BLaER1 (cell line): ENCODE measurements around the gene ARFGAP3.

Experiments used
- H3K27ac ChIP-seq: shearing (Covaris generic); formaldehyde crosslinking; 2 replicates; pipeline ENCODE4 v1.8.1; 2022
- H3K27me3 ChIP-seq: shearing (Covaris generic); formaldehyde crosslinking; 2 replicates; pipeline ENCODE4 v1.8.1; 2022
- H3K36me3 ChIP-seq: shearing (Covaris generic); formaldehyde crosslinking; 2 replicates; pipeline ENCODE4 v1.8.1; 2022
- H3K4me1 ChIP-seq: shearing (Covaris generic); formaldehyde crosslinking; 2 replicates; pipeline ENCODE4 v1.8.1; 2022
- H3K4me2 ChIP-seq: shearing (Covaris generic); formaldehyde crosslinking; 2 replicates; pipeline ENCODE4 v1.8.1; 2022
- H3K4me3 ChIP-seq: shearing (Covaris generic); formaldehyde crosslinking; 2 replicates; pipeline ENCODE4 v1.8.1; 2022
- H3K9ac ChIP-seq: shearing (Covaris generic); formaldehyde crosslinking; 2 replicates; pipeline ENCODE4 v1.8.1; 2022
- H3K9me3 ChIP-seq: shearing (Covaris generic); formaldehyde crosslinking; 2 replicates; pipeline ENCODE4 v1.8.1; 2022
- H4K20me1 ChIP-seq: shearing (Covaris generic); formaldehyde crosslinking; 2 replicates; pipeline ENCODE4 v1.8.1; 2022
- Cebpa-rat ChIP-seq: shearing (Covaris generic); IDR thresholded peaks from 2 replicates; pipeline ENCODE4 v1.8.1; 2022

The ARFGAP3 gene

DNA sequence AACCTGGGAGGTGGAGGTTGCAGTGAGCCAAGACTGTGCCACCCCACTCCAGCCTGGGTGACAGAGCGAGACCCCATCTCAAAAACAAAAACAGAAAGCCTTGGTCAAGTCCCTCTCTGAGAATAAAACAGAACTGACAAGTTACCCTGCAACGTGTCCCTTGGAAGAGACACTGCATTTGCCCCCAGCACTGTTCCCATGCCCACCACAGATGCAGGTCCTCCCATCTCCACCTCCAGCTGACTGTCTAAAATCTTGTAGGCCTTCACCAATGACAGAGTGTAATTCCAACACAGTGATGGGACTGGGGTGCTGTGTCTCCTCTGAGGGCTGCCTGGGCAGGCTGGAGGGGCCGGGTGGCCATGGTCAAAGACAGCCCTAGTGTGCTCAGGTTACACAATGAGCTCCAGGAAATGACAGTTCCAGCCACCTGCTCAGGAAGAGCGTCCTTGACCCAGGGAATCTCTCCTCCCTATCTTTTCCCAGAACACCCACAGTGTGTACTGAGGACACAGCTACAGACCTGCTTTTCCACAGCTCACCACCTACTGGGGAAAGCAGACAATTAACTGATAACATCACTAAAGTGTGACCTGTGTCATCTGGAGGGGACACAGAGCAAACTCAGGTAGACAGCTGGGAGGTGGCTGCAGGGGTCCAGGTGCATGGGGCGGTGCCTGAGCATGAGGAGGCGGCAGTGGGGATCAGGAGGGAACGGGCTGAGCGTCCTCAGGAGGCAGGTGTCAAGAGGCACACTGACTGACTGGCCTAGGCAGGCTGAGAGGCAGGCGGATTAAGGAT, 56.4 kb downstream of the ARFGAP3 start:
- no peak overlapping the region for H3K9ac ChIP-seq

DNA sequence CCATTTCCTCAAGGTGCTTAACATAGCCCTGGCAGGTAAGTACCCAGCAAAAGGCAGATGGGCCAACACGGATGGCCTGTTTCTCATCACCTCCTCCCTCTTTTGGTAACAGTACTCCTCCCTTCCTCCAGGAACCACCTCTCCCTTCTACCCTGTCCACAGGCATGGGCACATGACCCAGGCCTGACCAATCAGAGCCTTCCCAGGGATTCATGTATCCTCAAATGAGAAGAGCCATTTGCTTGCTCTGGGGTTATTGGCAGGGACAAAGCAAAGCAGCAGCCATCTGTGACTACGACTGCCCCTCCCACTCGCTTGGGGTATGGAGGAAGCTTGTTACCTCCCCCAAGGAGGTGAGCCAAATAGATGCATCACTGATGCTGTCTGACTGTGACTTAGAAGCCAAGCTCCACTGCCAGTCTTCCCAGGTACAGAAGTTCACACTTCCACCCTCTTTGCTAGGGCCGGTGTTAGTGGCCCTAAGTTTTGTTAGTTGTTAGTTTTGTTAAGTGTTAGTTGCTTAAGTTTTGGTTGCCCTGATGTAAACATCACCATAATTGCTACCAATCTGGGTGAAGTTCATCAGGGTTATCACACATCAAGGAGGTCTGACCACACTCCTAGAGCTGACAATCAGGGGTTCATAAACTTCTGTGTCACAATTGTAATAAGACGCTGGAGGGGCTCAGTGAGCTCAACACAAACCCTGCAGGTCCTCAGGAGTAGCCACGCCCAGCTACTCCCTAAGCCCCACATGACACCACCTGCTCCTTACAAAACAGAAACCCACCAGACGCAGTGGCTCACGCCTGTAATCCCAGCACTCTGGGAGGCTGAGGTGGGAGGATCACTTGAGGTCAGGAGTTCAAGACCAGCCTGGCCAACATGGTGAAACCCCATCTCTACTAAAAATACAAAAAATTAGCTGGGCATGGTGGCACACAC, 57.3 kb downstream of the ARFGAP3 start:
- no peak overlapping the region for H3K4me3 ChIP-seq
- no peak for TF ChIP-seq Cebpa-rat

More for the DNA sequence above, 56.4 kb downstream of the ARFGAP3 start:
- no peak overlapping the region for H3K4me2 ChIP-seq
- peaks cover 76% of the 10 kb centered on the region for H3K36me3 ChIP-seq
- H3K4me3 ChIP-seq = no peak overlapping the region
- H3K27me3 ChIP-seq = no peaks in the 10 kb centered on the region
- no peak for TF ChIP-seq Cebpa-rat
- 0 out of 2 replicates have a peak, but pooled peaks cover 6% of the 10 kb centered on the region for H4K20me1 ChIP-seq
- no peaks in the 10 kb centered on the region for H3K9me3 ChIP-seq
- H3K27ac ChIP-seq = no peak overlapping the region
- H3K4me1 ChIP-seq = peaks cover 16% of the 10 kb centered on the region

DNA sequence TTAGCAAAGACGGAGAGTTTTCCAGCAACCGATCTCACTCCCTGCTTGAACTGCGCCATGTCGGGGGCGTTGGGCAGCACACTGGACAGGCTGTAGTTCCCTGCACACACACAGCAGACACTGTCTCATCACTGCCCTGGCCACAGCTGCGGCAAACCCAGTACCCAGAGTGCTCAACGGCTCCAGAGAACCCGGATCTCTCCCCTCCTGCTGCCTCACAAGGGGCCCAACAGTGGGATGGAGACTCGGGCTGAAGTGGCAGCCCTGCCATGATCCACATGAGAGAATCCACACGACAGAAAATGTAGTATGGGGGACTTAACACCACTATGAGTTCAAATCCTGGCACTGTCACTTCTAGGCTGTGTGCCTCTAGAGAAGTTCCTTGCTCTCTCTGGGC, 58.0 kb downstream of the ARFGAP3 start:
- Histone ChIP-seq H3K9ac (no peak overlapping the region), H3K27ac (no peak overlapping the region)

More for the DNA sequence above, 57.3 kb downstream of the ARFGAP3 start:
- Histone ChIP-seq H3K36me3 (peaks cover 75% of the 10 kb centered on the region), H4K20me1 (0 out of 2 replicates have a peak, but pooled peaks cover 6% of the 10 kb centered on the region), H3K4me1 (peaks cover 16% of the 10 kb centered on the region), H3K27ac (no peak overlapping the region), H3K9me3 (no peaks in the 10 kb centered on the region), H3K9ac (no peak overlapping the region), H3K27me3 (no peaks in the 10 kb centered on the region), H3K4me2 (no peak overlapping the region)

DNA sequence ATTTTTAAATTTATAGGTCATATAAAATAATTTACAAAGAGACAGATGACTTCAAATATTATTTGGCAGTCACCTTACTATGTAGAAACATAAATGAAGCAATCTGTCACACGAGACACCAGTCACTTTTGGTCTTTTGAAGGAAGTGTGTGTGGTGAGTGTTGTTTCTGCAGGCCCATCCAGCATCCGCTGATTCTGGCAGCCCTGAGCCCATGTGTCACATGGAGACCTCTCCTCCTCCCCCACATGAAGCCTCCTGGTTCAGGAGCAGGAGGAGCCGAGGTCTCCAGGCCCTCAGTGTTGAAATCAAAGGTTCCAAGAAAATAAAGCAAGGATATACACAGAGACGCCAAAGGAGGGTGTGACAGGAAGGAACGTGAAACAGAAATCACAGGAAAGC, 60.1 kb downstream of the ARFGAP3 start:
- TF ChIP-seq Cebpa-rat = no peak
- Histone ChIP-seq H3K9me3 (no peaks in the 10 kb centered on the region), H3K27me3 (no peaks in the 10 kb centered on the region), H3K4me3 (no peak overlapping the region), H3K4me1 (no peaks in the 10 kb centered on the region), H3K27ac (no peak overlapping the region), H3K36me3 (peaks cover 65% of the 10 kb centered on the region), H4K20me1 (no peaks in the 10 kb centered on the region), H3K9ac (no peak overlapping the region), H3K4me2 (no peak overlapping the region)

More for the DNA sequence above, 58.0 kb downstream of the ARFGAP3 start:
- Histone ChIP-seq H3K4me1 (peaks cover 11% of the 10 kb centered on the region), H4K20me1 (0 out of 2 replicates have a peak, but pooled peaks cover 6% of the 10 kb centered on the region), H3K4me2 (no peak overlapping the region), H3K4me3 (no peak overlapping the region), H3K36me3 (peaks cover 74% of the 10 kb centered on the region), H3K9me3 (no peaks in the 10 kb centered on the region), H3K27me3 (no peaks in the 10 kb centered on the region)
- TF ChIP-seq Cebpa-rat = no peak

DNA sequence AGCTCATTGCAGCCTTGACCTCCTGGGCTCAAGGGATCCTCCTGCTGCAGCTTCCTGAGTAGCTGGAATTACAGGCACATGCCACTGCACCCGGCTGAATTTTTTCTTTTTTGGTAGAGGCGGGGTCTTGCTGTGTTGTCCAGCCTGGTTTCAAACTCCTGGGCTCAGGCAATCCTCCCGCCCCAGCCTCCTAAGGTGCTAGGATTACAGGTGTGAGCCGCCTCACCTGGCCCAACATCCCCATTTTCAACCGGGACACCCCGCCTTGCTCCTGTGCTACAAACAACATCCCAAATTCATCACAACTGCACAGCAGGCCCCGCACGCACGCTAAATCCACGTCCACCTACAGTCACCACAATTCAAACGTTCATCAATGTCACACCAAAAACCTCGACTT, 61.0 kb downstream of the ARFGAP3 start:
- TF ChIP-seq Cebpa-rat = no peak
- Histone ChIP-seq H3K4me3 (no peak overlapping the region), H3K4me2 (no peak overlapping the region), H3K4me1 (no peaks in the 10 kb centered on the region), H4K20me1 (no peaks in the 10 kb centered on the region), H3K27me3 (no peaks in the 10 kb centered on the region), H3K9ac (no peak overlapping the region), H3K9me3 (no peaks in the 10 kb centered on the region), H3K27ac (no peak overlapping the region), H3K36me3 (peaks cover 56% of the 10 kb centered on the region)

DNA sequence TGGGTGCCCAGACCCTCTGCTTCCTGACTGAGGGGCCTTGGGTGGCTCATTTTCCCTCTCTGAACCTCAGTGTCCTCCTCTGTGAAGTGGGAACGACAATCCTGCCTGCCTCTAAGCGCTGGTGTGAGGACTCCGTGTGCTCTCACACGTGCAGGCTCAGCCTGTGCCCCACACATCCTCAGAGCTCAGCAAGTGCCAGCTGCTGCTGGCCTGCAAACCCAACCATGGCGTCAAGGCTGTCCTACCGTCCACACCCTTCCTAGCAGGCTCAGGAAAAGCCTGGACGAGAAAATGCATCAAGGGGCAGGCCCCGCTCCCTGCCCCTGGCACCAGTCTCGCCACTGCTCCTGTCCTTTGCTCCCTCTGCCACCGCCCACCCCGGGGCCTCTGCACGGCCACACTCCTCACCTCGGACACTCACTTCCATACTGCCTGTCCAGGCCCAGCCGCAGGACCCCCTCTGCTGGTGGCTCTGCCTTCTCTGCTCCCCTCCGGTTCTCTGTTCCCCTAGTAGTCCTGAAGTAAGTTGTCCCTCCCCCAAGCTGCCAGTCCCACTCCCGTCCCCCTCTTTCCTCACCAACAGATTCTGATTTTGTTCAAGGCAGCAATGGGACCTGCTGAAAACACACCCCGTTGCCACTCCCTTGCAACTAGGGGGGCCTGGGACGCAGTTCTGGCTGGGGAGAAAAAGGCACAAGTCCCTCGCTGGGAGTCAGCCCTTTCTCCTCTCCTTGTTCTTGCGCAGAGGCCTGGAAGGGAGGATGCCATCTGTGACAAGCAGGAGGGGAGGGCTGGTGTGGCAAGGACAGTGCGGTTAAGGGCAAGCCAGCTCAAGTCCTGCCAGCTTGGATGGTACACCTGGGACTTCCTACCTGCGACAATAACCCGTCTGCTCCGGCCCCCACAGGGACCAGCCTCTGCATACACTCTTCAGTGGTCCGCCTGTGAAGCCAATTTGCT, 62.2 kb downstream of the ARFGAP3 start:
- no peaks in the 10 kb centered on the region for H4K20me1 ChIP-seq
- H3K27me3 ChIP-seq = no peaks in the 10 kb centered on the region
- no peak overlapping the region for H3K9ac ChIP-seq
- no peak overlapping the region for H3K4me2 ChIP-seq
- no peak overlapping the region for H3K4me3 ChIP-seq
- H3K9me3 ChIP-seq = no peaks in the 10 kb centered on the region
- no peak for TF ChIP-seq Cebpa-rat
- H3K4me1 ChIP-seq = no peaks in the 10 kb centered on the region
- peaks cover 44% of the 10 kb centered on the region for H3K36me3 ChIP-seq
- no peak overlapping the region for H3K27ac ChIP-seq

DNA sequence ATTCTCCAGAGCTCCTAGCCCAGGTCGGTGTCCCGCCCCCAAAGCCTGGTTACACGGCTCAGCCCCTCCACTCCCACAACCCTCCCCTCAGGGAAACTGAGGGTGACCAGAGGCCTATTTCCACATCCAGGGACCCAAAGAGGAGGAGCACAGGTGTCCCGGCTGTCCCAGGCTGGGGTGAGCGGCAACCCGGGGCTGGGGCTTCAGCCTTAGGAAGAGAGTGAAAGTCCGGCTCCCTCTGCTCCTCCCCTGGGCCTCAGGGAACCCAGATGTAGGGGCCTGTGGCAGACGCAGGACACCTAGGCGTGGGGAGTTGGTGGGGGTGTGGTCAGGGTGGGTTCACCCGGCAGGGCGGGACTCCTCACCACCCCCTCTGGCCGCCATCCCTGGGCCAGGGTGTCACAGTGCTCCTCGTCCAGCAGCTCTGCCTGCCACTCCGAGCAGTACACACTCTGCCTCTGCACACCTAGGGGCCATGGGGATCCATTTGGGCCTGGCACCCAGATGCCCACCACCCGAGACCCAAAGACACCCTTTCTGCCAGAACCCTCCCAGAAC, 63.1 kb downstream of the ARFGAP3 start:
- H3K27me3 ChIP-seq = no peaks in the 10 kb centered on the region
- no peak overlapping the region for H3K9ac ChIP-seq
- H3K4me3 ChIP-seq = no peak overlapping the region
- no peaks in the 10 kb centered on the region for H3K4me1 ChIP-seq
- peaks cover 34% of the 10 kb centered on the region for H3K36me3 ChIP-seq
- no peak for TF ChIP-seq Cebpa-rat
- no peaks in the 10 kb centered on the region for H3K9me3 ChIP-seq
- no peak overlapping the region for H3K27ac ChIP-seq
- H4K20me1 ChIP-seq = no peaks in the 10 kb centered on the region
- no peak overlapping the region for H3K4me2 ChIP-seq

DNA sequence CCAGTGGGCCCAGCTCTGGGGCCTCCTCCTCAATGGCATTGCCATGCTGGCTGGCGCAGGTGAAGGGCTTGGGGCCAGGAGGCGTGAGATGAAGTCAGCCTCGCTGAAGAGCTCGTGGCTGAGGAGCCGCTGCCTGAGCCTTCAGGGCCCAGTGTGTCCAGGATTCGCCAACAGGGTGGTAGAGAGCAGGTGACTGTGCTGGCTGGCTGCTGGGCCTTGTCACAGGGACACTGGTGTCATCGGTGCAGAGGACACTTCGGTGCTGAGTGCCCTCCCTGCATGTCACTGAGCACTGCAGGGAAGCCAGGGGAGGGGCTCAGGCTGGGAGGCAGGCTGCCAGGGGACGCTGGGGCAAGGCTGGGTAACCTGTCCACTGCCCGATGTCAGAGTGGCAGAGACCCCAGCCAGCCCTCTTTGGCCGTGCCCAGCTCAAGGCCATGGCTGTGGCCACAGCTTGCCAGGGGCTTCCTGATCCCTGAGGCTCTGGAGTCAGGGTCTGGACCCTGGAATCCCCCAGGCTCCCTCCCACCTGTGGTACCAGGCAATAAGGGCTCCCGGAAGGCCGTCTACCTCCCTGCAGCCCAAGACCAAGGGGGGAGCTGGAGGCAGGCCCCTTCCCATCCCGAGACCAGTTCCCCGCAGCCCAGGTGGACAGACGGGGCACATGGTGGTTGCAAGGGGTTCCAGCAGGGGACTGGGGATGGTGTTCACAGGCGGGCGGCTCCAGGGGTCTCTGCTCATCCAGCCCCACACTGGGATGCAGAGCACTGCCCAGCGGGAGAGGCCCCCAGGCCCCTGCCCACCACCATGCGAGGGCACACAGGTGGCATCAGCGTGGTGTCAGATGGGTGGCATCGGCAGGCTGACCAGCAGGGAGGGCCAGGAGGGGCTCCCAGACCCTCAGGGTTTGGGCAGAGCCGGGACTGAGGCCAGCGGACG, 63.9 kb downstream of the ARFGAP3 start:
- Histone ChIP-seq H3K4me2 (no peak overlapping the region), H3K9ac (no peak overlapping the region), H3K9me3 (no peaks in the 10 kb centered on the region), H4K20me1 (no peaks in the 10 kb centered on the region), H3K27me3 (no peaks in the 10 kb centered on the region), H3K4me1 (no peaks in the 10 kb centered on the region), H3K36me3 (peaks cover 29% of the 10 kb centered on the region), H3K27ac (no peak overlapping the region), H3K4me3 (no peak overlapping the region)
- no peak for TF ChIP-seq Cebpa-rat
